Liver (tissue), 9 donors: ENCODE results near the gene DCBLD2. TPM values are rescaled to one million over a fixed set of nuclear protein-coding genes. Genes with fewer than 3 reads are reported as not detected.
A peak's percentile ranks its signal among the peaks of the same experiment; 100 is the strongest.

Experiments
- DNase-seq: peaks from one replicate; pipeline ENCODE4 v3.0.0-alpha.2; 2017; ENCODE audit warnings: low spot score
- H3K27ac ChIP-seq, 2 donors: one replicate each; pipeline ENCODE4 v1.7.0; 2013; ENCODE audit warnings: inconsistent platforms in 2 of 2, low read length in 2 of 2, control low read depth in 1 of 2, low read depth in 1 of 2, mild to moderate bottlenecking in 1 of 2
- H3K27me3 ChIP-seq, 4 donors: one replicate each; pipeline versions ENCODE4 v1.6.1 to v1.7.0; 2013; ENCODE audit warnings: low read length in 3 of 4, inconsistent platforms in 1 of 4, mild to moderate bottlenecking in 1 of 4, moderate library complexity in 1 of 4; ENCODE audit not compliant: control insufficient read depth in 4 of 4, insufficient read depth in 4 of 4
- H3K36me3 ChIP-seq, 4 donors: one replicate each; pipeline versions ENCODE4 v1.6.1 to v1.7.0; 2013; ENCODE audit warnings: low read length in 3 of 4, mild to moderate bottlenecking in 3 of 4, low read depth in 1 of 4, moderate library complexity in 1 of 4; ENCODE audit not compliant: control insufficient read depth in 4 of 4, insufficient read depth in 3 of 4
- H3K4me1 ChIP-seq, 4 donors: one replicate each; pipeline versions ENCODE4 v1.6.1 to v1.7.0; 2013; ENCODE audit warnings: low read length in 3 of 4, mild to moderate bottlenecking in 3 of 4, moderate library complexity in 1 of 4; ENCODE audit not compliant: control insufficient read depth in 4 of 4, insufficient read depth in 4 of 4
- H3K4me3 ChIP-seq, 3 donors: one replicate each; pipeline versions ENCODE4 v1.6.1 to v1.7.0; 2013; ENCODE audit warnings: low read length in 3 of 3, control low read depth in 1 of 3, low read depth in 1 of 3, mild to moderate bottlenecking in 1 of 3
- H3K9ac ChIP-seq, 2 donors: one replicate each; pipeline ENCODE4 v1.7.0; 2013; ENCODE audit warnings: low read length in 2 of 2, mild to moderate bottlenecking in 2 of 2, moderate library complexity in 2 of 2, control low read depth in 1 of 2, low read depth in 1 of 2
- H3K9me3 ChIP-seq, 4 donors: one replicate each; pipeline versions ENCODE4 v1.6.1 to v1.7.0; 2013; ENCODE audit warnings: low read length in 3 of 4; ENCODE audit not compliant: control insufficient read depth in 4 of 4
- EGR1 ChIP-seq, 2 donors: IDR thresholded peaks; 2 replicates each; pipeline ENCODE4 v1.6.1; 2016 to 2018; ENCODE audit warnings: antibody characterized with exemption in 2 of 2, low read depth in 2 of 2
- FOXA1 ChIP-seq: IDR thresholded peaks from 2 replicates; pipeline ENCODE4 v1.6.1; 2016; ENCODE audit warnings: antibody characterized with exemption
- FOXA2 ChIP-seq: IDR thresholded peaks from 2 replicates; pipeline ENCODE4 v1.6.1; 2016; ENCODE audit warnings: antibody characterized with exemption
- GABPA ChIP-seq, 2 donors: IDR thresholded peaks in 1 of 2; conservative IDR thresholded peaks in 1 of 2; 2 replicates each; pipeline ENCODE4 v1.6.1; 2016; ENCODE audit warnings: antibody characterized with exemption in 2 of 2, mild to moderate bottlenecking in 1 of 2, moderate library complexity in 1 of 2
- HNF4A ChIP-seq, 2 donors: conservative IDR thresholded peaks; 2 replicates each; pipeline ENCODE4 v1.6.1; 2016; ENCODE audit warnings: antibody characterized with exemption in 2 of 2, mild to moderate bottlenecking in 2 of 2
- HNF4G ChIP-seq: IDR thresholded peaks from 2 replicates; pipeline ENCODE4 v1.6.1; 2016; ENCODE audit warnings: antibody characterized with exemption
- JUND ChIP-seq, 2 donors: IDR thresholded peaks; 2 replicates each; pipeline ENCODE4 v1.6.1; 2016; ENCODE audit warnings: antibody characterized with exemption in 2 of 2
- MAX ChIP-seq: IDR thresholded peaks from 2 replicates; pipeline ENCODE4 v1.6.1; 2016; ENCODE audit warnings: antibody characterized with exemption
- NR2F2 ChIP-seq: IDR thresholded peaks from 2 replicates; pipeline ENCODE4 v1.6.1; 2016; ENCODE audit warnings: antibody characterized with exemption
- RAD21 ChIP-seq, 2 donors: IDR thresholded peaks; 2 replicates each; pipeline ENCODE4 v1.6.1; 2016; ENCODE audit warnings: antibody characterized with exemption in 2 of 2, mild to moderate bottlenecking in 2 of 2
- REST ChIP-seq: IDR thresholded peaks from 2 replicates; pipeline ENCODE4 v1.6.1; 2016; ENCODE audit warnings: antibody characterized with exemption, mild to moderate bottlenecking
- RXRA ChIP-seq, 2 donors: IDR thresholded peaks; 2 replicates each; pipeline ENCODE4 v1.6.1; 2017 to 2018; ENCODE audit warnings: antibody characterized with exemption in 2 of 2, mild to moderate bottlenecking in 1 of 2
- SP1 ChIP-seq: IDR thresholded peaks from 2 replicates; pipeline ENCODE4 v1.6.1; 2018; ENCODE audit warnings: antibody characterized with exemption, mild to moderate bottlenecking
- TAF1 ChIP-seq: conservative IDR thresholded peaks from 2 replicates; pipeline ENCODE4 v1.6.1; 2016; ENCODE audit warnings: antibody characterized with exemption, mild to moderate bottlenecking
- YY1 ChIP-seq: IDR thresholded peaks from 2 replicates; pipeline ENCODE4 v1.6.1; 2016; ENCODE audit warnings: antibody characterized with exemption, mild to moderate bottlenecking
- ZBTB33 ChIP-seq: IDR thresholded peaks from 2 replicates; pipeline ENCODE4 v1.6.1; 2016; ENCODE audit warnings: antibody characterized with exemption
- WGBS: extraction: QIAGEN DNeasy Blood & Tissue Kit; methylation state at CpG from one replicate; pipeline ENCODE4 v1.1.7; 2013; 5-methylcytosine and 5-hydroxymethylcytosine counted together
- polyA plus RNA-seq, 2 donors: library from polyadenylated mRNA; stranded (reverse) in 1 of 2; unstranded in 1 of 2; fragments of 200-250 nt in 1 of 2; fragments of >200 nt in 1 of 2; fragmentation: Nextera tagmentation in 1 of 2; extraction: Ambion mirVana in 1 of 2; gene quantifications; one replicate each; pipeline versions ENCODE4 v1.2.1 to v1.2.3, GENCODE V29; 2013 to 2015
- total RNA-seq, 2 donors: library from RNA; depleted of rRNA; stranded (reverse); fragments of >200 nt; gene quantifications; one replicate each; pipeline ENCODE4 v1.2.3, GENCODE V29; 2014
- TF ChIP-seq, protein P1 (sequence below): fragments of 150-350 bp; IDR thresholded peaks from 2 replicates; pipeline ENCODE4 v1.5.1; 2017; ENCODE audit warnings: improper control_type of control experiment, low read depth, low read length; ENCODE audit not compliant: missing input control
- donor health status: healthy.
- donor health status: healthy.
- donor health status: healthy.
- donor health status: healthy.
- donor health status: healthy.

The DCBLD2 gene
- total and polyA plus RNA-seq, 4 donors = 4.7 to 14.7 (median 9.1) TPM

GRCh38 chr3:98914210-98915080 lies 12.9 kb upstream of the DCBLD2 start (continued):
- peak in 1 of 2 donors; percentile 37 for TF ChIP-seq JUND (IDR thresholded peaks at IDR 0.05)
- TF ChIP-seq EGR1 (IDR thresholded peaks at IDR 0.05; ENCODE audit: low read depth in 2 of 2) = no peak
- peak; percentile 84 for TF ChIP-seq YY1

- H3K4me3 ChIP-seq = no peak overlapping the region
- peaks cover 0 to 4% (median under 1%) of the 10 kb centered on the region in 4 donors for H3K4me1 ChIP-seq
- no peaks in the 10 kb centered on the region for H3K27me3 ChIP-seq
These were observed 11.0 kb upstream of the DCBLD2 start for GRCh38 chr3:98912448-98912847.

More at GRCh38 chr3:98912448-98912847, 11.0 kb upstream of the DCBLD2 start:
- Histone ChIP-seq H3K27ac (no peak overlapping the region), H3K9ac (no peak overlapping the region), H3K9me3 (no peaks in the 10 kb centered on the region), H3K36me3 (no peaks in the 10 kb centered on the region)
- TF ChIP-seq HNF4A (conservative IDR thresholded peaks at IDR 0.05) (no peak), TAF1 (no peak), ZBTB33 (no peak), GABPA (IDR thresholded peaks at IDR 0.05 in 1 of 2, conservative IDR thresholded peaks at IDR 0.05 in 1 of 2) (no peak), FOXA1 (no peak), RXRA (IDR thresholded peaks at IDR 0.05) (no peak), HNF4G (no peak), NR2F2 (no peak), RAD21 (IDR thresholded peaks at IDR 0.05) (no peak), SP1 (no peak), YY1 (no peak), MAX (no peak), JUND (IDR thresholded peaks at IDR 0.05) (no peak), FOXA2 (no peak), REST (no peak)
- TF ChIP-seq, protein P1, sequence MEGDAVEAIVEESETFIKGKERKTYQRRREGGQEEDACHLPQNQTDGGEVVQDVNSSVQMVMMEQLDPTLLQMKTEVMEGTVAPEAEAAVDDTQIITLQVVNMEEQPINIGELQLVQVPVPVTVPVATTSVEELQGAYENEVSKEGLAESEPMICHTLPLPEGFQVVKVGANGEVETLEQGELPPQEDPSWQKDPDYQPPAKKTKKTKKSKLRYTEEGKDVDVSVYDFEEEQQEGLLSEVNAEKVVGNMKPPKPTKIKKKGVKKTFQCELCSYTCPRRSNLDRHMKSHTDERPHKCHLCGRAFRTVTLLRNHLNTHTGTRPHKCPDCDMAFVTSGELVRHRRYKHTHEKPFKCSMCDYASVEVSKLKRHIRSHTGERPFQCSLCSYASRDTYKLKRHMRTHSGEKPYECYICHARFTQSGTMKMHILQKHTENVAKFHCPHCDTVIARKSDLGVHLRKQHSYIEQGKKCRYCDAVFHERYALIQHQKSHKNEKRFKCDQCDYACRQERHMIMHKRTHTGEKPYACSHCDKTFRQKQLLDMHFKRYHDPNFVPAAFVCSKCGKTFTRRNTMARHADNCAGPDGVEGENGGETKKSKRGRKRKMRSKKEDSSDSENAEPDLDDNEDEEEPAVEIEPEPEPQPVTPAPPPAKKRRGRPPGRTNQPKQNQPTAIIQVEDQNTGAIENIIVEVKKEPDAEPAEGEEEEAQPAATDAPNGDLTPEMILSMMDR = no peak
- DNase-seq = no peak
- WGBS = 77% methylated on average over 1 of the region's 1 CpG
